ENCODE data around the gene CELSR1.

- no peak for TF ChIP-seq CTCF (IDR thresholded peaks at IDR 0.05)
- TF ChIP-seq POLR2A (IDR thresholded peaks at IDR 0.05), result no peak
These were observed 84.2 kb downstream of the CELSR1 start for GRCh38 chr22:46453006-46453828.

All from thyroid gland (tissue), 4 donors.